ENCODE measurements around the gene MYOZ2.

Gene MYOZ2

DNA sequence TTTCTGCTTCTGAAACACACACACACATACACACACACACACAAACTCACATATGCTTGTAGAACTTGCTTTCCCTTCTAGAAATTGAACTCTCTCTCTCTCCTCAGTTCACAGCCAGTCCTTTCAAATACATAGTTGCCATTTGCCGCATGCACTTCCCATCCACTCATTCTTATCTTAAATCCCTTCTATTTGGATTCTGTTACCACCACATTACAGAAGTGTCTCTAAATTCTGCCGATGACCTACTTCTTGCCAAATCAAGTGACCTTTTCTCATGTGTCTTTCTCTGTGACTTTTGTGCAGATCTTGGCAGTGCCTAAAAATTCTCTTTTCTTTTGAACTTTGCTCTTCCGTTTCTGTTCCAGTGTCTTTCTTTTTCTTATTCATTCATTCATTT is 7.5 kb upstream of the MYOZ2 start:
- Histone ChIP-seq H3K9me3 (ENCODE audit: control insufficient read depth, insufficient read depth, low read depth, low read length) (no peaks in the 10 kb centered on the region), H3K4me1 (ENCODE audit: control insufficient read depth, insufficient read depth, low read length) (0 out of 2 replicates have a peak, but pooled peaks cover 3% of the 10 kb centered on the region), H3K36me3 (ENCODE audit: control insufficient read depth in 2 of 2, insufficient read depth in 1 of 2, low read length in 2 of 2) (no peaks in the 10 kb centered on the region), H3K27ac (ENCODE audit: extremely low read depth, low read depth, low read length) (no peak overlapping the region), H3K4me3 (ENCODE audit: low read depth, low read length) (no peak overlapping the region)
- ChIA-PET CTCF (no interaction called here), POLR2A (no interaction called here)
- TF ChIP-seq ZNF529 (tag by site-specific recombination; IDR thresholded peaks at IDR 0.05; ENCODE audit: insufficient replicate concordance) (no peak), ZBTB8A (tag by site-specific recombination; IDR thresholded peaks at IDR 0.05) (no peak), ZFHX2 (tag by site-specific recombination; conservative IDR thresholded peaks at IDR 0.05) (no peak), ZNF521 (tag by site-specific recombination; IDR thresholded peaks at IDR 0.05) (no peak), GLIS1 (tag by site-specific recombination; IDR thresholded peaks at IDR 0.05) (no peak), ZNF571 (tag by site-specific recombination; IDR thresholded peaks at IDR 0.05) (no peak), SP7 (tag by site-specific recombination; IDR thresholded peaks at IDR 0.05) (no peak), KLF10 (tag by site-specific recombination; IDR thresholded peaks at IDR 0.05) (no peak), ZNF610 (tag by site-specific recombination; IDR thresholded peaks at IDR 0.05; ENCODE audit: borderline replicate concordance) (no peak)
- TF ChIP-seq, protein P1, sequence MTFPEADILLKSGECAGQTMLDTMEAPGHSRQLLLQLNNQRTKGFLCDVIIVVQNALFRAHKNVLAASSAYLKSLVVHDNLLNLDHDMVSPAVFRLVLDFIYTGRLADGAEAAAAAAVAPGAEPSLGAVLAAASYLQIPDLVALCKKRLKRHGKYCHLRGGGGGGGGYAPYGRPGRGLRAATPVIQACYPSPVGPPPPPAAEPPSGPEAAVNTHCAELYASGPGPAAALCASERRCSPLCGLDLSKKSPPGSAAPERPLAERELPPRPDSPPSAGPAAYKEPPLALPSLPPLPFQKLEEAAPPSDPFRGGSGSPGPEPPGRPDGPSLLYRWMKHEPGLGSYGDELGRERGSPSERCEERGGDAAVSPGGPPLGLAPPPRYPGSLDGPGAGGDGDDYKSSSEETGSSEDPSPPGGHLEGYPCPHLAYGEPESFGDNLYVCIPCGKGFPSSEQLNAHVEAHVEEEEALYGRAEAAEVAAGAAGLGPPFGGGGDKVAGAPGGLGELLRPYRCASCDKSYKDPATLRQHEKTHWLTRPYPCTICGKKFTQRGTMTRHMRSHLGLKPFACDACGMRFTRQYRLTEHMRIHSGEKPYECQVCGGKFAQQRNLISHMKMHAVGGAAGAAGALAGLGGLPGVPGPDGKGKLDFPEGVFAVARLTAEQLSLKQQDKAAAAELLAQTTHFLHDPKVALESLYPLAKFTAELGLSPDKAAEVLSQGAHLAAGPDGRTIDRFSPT (tag by site-specific recombination; IDR thresholded peaks at IDR 0.05), result no peak
- TF ChIP-seq, protein P2, sequence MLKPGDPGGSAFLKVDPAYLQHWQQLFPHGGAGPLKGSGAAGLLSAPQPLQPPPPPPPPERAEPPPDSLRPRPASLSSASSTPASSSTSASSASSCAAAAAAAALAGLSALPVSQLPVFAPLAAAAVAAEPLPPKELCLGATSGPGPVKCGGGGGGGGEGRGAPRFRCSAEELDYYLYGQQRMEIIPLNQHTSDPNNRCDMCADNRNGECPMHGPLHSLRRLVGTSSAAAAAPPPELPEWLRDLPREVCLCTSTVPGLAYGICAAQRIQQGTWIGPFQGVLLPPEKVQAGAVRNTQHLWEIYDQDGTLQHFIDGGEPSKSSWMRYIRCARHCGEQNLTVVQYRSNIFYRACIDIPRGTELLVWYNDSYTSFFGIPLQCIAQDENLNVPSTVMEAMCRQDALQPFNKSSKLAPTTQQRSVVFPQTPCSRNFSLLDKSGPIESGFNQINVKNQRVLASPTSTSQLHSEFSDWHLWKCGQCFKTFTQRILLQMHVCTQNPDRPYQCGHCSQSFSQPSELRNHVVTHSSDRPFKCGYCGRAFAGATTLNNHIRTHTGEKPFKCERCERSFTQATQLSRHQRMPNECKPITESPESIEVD (tag by site-specific recombination; IDR thresholded peaks at IDR 0.05), result no peak

DNA sequence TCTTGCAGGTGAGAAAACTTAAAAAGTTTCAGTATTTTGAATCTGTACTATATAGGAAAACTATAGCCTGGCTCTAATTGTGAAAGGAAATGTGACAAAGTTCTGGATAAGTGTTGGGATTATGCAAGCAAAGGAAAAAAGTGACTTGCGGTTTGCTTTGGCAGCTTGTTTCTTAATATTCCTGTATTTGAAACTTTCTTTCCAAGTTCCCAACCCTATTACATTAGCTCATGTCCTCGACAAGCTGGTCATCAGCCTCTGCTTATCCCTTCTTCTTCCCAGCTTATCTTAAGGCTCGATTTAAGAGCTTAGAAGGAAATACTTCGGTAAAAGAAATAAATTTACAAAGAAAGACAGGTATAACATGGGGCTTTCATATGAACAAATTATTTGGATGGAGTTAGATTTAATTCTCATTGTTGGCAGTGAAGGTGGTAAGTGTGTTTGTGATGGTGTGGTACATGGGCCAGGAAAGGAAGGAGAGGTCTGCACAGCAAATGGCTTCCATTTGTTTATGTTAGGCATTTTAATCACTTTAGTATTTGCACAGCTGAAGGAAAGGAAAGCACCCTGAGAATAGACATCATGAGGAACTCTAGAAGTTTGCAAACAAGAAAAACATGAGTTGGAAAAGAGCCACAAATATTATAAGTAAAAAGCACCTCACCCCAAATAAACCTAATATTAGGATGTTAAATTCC is 5.1 kb upstream of the MYOZ2 start:
- TF ChIP-seq ZNF677 (tag by site-specific recombination; IDR thresholded peaks at IDR 0.05), result no peak
- no peak for TF ChIP-seq ZNF132 (tag by site-specific recombination; IDR thresholded peaks at IDR 0.05; ENCODE audit: borderline replicate concordance)
- Histone ChIP-seq H3K4me1 (ENCODE audit: control insufficient read depth, insufficient read depth, low read length) (no peaks in the 10 kb centered on the region), H3K27ac (ENCODE audit: extremely low read depth, low read depth, low read length) (no peak overlapping the region), H3K36me3 (ENCODE audit: control insufficient read depth in 2 of 2, insufficient read depth in 1 of 2, low read length in 2 of 2) (no peaks in the 10 kb centered on the region), H3K9me3 (ENCODE audit: control insufficient read depth, insufficient read depth, low read depth, low read length) (no peaks in the 10 kb centered on the region), H3K4me3 (ENCODE audit: low read depth, low read length) (no peak overlapping the region)
- POLR2A ChIA-PET, result interaction anchor here (1.4 kb wide), 1 partner anchor 82 kb away, joined by 3 read pairs; the partner anchor contains the start of gene USP53
- CTCF ChIA-PET, result no interaction called here

DNA sequence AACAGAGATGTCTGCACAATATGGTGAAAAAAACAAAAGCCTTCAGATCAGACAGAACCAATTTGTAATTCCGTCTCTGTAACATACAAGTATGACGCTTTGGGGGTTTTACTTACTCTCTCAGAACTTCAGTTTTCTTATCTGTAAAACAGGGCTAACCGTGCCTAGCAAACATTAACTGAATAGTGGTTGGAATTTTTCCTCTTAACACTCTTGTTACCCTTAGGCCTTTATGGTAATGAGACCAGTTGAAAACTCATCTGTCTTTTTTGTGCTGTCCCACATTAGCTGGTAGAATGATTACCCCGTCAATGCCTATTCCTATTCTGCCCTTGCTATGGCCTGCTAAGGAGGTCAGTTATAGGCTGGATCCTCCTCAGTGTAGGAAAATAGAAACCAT is 4.5 kb upstream of the MYOZ2 start:
- CTCF ChIA-PET, result no interaction called here
- no peaks in the 10 kb centered on the region for H3K9me3 ChIP-seq (ENCODE audit: control insufficient read depth, insufficient read depth, low read depth, low read length)
- H3K4me3 ChIP-seq (ENCODE audit: low read depth, low read length), result no peak overlapping the region
- H3K36me3 ChIP-seq (ENCODE audit: control insufficient read depth in 2 of 2, insufficient read depth in 1 of 2, low read length in 2 of 2), result no peaks in the 10 kb centered on the region
- H3K4me1 ChIP-seq (ENCODE audit: control insufficient read depth, insufficient read depth, low read length), result no peaks in the 10 kb centered on the region
- POLR2A ChIA-PET, result no interaction called here
- no peak overlapping the region for H3K27ac ChIP-seq (ENCODE audit: extremely low read depth, low read depth, low read length)
- TF ChIP-seq ZNF777 (tag by site-specific recombination; IDR thresholded peaks at IDR 0.05; ENCODE audit: borderline replicate concordance) (no peak), ZNF266 (tag by site-specific recombination; IDR thresholded peaks at IDR 0.05; ENCODE audit: low read depth) (no peak), SP3 (tag by site-specific recombination; IDR thresholded peaks at IDR 0.05) (no peak), ZNF223 (tag by site-specific recombination; IDR thresholded peaks at IDR 0.05) (no peak), KLF9 (tag by site-specific recombination; IDR thresholded peaks at IDR 0.05; ENCODE audit: low read depth) (no peak), ZNF670 (tag by site-specific recombination; IDR thresholded peaks at IDR 0.05; ENCODE audit: low read depth) (no peak), ZNF76 (tag by site-specific recombination; IDR thresholded peaks at IDR 0.05; ENCODE audit: borderline replicate concordance, low read depth) (no peak), ZNF221 (tag by site-specific recombination; IDR thresholded peaks at IDR 0.05; ENCODE audit: borderline replicate concordance) (no peak)
- TF ChIP-seq, protein P3, sequence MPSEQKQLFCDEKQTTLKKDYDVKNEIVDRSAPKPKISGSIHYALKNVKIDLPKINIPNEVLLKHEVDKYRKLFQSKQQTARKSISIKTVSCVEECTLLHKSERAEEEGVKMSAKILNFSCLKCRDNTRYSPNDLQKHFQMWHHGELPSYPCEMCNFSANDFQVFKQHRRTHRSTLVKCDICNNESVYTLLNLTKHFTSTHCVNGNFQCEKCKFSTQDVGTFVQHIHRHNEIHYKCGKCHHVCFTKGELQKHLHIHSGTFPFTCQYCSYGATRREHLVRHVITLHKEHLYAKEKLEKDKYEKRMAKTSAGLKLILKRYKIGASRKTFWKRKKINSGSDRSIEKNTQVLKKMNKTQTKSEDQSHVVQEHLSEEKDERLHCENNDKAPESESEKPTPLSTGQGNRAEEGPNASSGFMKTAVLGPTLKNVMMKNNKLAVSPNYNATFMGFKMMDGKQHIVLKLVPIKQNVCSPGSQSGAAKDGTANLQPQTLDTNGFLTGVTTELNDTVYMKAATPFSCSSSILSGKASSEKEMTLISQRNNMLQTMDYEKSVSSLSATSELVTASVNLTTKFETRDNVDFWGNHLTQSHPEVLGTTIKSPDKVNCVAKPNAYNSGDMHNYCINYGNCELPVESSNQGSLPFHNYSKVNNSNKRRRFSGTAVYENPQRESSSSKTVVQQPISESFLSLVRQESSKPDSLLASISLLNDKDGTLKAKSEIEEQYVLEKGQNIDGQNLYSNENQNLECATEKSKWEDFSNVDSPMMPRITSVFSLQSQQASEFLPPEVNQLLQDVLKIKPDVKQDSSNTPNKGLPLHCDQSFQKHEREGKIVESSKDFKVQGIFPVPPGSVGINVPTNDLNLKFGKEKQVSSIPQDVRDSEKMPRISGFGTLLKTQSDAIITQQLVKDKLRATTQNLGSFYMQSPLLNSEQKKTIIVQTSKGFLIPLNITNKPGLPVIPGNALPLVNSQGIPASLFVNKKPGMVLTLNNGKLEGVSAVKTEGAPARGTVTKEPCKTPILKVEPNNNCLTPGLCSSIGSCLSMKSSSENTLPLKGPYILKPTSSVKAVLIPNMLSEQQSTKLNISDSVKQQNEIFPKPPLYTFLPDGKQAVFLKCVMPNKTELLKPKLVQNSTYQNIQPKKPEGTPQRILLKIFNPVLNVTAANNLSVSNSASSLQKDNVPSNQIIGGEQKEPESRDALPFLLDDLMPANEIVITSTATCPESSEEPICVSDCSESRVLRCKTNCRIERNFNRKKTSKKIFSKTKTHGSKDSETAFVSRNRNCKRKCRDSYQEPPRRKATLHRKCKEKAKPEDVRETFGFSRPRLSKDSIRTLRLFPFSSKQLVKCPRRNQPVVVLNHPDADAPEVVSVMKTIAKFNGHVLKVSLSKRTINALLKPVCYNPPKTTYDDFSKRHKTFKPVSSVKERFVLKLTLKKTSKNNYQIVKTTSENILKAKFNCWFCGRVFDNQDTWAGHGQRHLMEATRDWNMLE (tag by site-specific recombination; conservative IDR thresholded peaks at IDR 0.05; ENCODE audit: low read depth), result no peak
